ENCODE measurements around the gene PAX2.
"Not testable (repeated sequence)": the region's sequence is repeated elsewhere in the genome, so short reads cannot be mapped to it uniquely, and the experiment has no call there.

The PAX2 gene

GRCh38 chr10:100744987-100745881, at the start of gene PAX2:
TSS of gene PAX2 (plus strand) at chr10:100745582. CDS start at chr10:100746261, 679 bp downstream.
- DNase-seq, result peak; percentile 45

GRCh38 chr10:100696477-100696901, 48.9 kb upstream of the PAX2 start:
- no peak for DNase-seq

- DNase-seq, result no peak
Measured at GRCh38 chr10:100697070-100697469, 48.3 kb upstream of the PAX2 start.

- DNase-seq, result no peak
Measured at GRCh38 chr10:100697631-100698030, 47.8 kb upstream of the PAX2 start.

- DNase-seq, result not testable (repeated sequence)
Measured at GRCh38 chr10:100701704-100702103, 43.7 kb upstream of the PAX2 start.

GRCh38 chr10:100705139-100705538, 40.2 kb upstream of the PAX2 start:
- DNase-seq, result no peak

GRCh38 chr10:100707261-100707848, 38.0 kb upstream of the PAX2 start:
- DNase-seq, result no peak

- DNase-seq, result no peak
Measured at GRCh38 chr10:100709146-100710082, 36.0 kb upstream of the PAX2 start.

GRCh38 chr10:100710151-100710871, 35.1 kb upstream of the PAX2 start:
- no peak for DNase-seq

- no peak for DNase-seq
Measured at GRCh38 chr10:100713049-100713858, 32.1 kb upstream of the PAX2 start.

- DNase-seq, result no peak
Measured at GRCh38 chr10:100713859-100714565, 31.4 kb upstream of the PAX2 start.

GRCh38 chr10:100714566-100714950, 30.8 kb upstream of the PAX2 start:
- no peak for DNase-seq

GRCh38 chr10:100715101-100715444, 30.3 kb upstream of the PAX2 start:
- DNase-seq, result no peak

GRCh38 chr10:100715445-100716385, 29.7 kb upstream of the PAX2 start:
- DNase-seq, result no peak

- no peak for DNase-seq
Measured at GRCh38 chr10:100717166-100717565, 28.2 kb upstream of the PAX2 start.

GRCh38 chr10:100718197-100718742, 27.1 kb upstream of the PAX2 start:
- DNase-seq, result no peak

- DNase-seq, result no peak
Measured at GRCh38 chr10:100723180-100723579, 22.2 kb upstream of the PAX2 start.

- no peak for DNase-seq
Measured at GRCh38 chr10:100723770-100724530, 21.4 kb upstream of the PAX2 start.

- no peak for DNase-seq
Measured at GRCh38 chr10:100724531-100725027, 20.8 kb upstream of the PAX2 start.

Measured in NCI-H526 treated with DMSO at 0.1 percent for 48 hours (cell line).